Neural cell (in vitro differentiated cells): ENCODE data around the gene PLOD3.

ENCODE experiments used
- EZH2 ChIP-seq: fragments of 200-600, 300-800 bp; shearing (Covaris generic), sonication (generic); IDR thresholded peaks from 2 replicates; pipeline ENCODE4 v1.6.1; 2014; ENCODE audit warnings: antibody characterized with exemption, low read length, borderline replicate concordance, mild to moderate bottlenecking; ENCODE audit not compliant: insufficient read depth, poor library complexity, severe bottlenecking
- TF ChIP-seq, protein P1 (sequence below): fragments of 450-650 bp; IDR thresholded peaks from 2 replicates; pipeline ENCODE4 v1.5.1; 2014; ENCODE audit warnings: antibody characterized with exemption, mild to moderate bottlenecking, moderate library complexity; ENCODE audit not compliant: poor library complexity, severe bottlenecking
- TF ChIP-seq, protein P2 (sequence below): IDR thresholded peaks from 2 replicates; pipeline ENCODE4 v1.6.1; 2012; ENCODE audit warnings: borderline replicate concordance

DNA sequence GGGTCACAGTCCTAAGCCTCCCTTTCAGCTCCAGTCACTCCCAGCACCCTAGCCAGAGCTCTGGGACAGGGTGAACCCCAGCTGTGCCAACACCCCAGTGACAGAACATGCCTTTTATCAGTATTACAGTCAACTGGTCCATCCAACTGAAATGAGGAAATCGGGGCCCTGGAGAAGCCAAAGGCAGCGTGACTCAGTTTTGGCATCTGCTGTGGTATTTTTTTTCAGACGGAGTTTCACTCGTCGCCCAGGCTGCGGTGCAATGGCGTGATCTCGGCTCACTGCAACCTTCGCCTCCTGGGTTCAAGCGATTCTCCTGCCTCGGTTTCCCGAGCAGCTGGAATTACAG lies 23.6 kb upstream of the PLOD3 start:
- TF ChIP-seq, protein P1, sequence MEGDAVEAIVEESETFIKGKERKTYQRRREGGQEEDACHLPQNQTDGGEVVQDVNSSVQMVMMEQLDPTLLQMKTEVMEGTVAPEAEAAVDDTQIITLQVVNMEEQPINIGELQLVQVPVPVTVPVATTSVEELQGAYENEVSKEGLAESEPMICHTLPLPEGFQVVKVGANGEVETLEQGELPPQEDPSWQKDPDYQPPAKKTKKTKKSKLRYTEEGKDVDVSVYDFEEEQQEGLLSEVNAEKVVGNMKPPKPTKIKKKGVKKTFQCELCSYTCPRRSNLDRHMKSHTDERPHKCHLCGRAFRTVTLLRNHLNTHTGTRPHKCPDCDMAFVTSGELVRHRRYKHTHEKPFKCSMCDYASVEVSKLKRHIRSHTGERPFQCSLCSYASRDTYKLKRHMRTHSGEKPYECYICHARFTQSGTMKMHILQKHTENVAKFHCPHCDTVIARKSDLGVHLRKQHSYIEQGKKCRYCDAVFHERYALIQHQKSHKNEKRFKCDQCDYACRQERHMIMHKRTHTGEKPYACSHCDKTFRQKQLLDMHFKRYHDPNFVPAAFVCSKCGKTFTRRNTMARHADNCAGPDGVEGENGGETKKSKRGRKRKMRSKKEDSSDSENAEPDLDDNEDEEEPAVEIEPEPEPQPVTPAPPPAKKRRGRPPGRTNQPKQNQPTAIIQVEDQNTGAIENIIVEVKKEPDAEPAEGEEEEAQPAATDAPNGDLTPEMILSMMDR, result no peak
- TF ChIP-seq, protein P2, sequence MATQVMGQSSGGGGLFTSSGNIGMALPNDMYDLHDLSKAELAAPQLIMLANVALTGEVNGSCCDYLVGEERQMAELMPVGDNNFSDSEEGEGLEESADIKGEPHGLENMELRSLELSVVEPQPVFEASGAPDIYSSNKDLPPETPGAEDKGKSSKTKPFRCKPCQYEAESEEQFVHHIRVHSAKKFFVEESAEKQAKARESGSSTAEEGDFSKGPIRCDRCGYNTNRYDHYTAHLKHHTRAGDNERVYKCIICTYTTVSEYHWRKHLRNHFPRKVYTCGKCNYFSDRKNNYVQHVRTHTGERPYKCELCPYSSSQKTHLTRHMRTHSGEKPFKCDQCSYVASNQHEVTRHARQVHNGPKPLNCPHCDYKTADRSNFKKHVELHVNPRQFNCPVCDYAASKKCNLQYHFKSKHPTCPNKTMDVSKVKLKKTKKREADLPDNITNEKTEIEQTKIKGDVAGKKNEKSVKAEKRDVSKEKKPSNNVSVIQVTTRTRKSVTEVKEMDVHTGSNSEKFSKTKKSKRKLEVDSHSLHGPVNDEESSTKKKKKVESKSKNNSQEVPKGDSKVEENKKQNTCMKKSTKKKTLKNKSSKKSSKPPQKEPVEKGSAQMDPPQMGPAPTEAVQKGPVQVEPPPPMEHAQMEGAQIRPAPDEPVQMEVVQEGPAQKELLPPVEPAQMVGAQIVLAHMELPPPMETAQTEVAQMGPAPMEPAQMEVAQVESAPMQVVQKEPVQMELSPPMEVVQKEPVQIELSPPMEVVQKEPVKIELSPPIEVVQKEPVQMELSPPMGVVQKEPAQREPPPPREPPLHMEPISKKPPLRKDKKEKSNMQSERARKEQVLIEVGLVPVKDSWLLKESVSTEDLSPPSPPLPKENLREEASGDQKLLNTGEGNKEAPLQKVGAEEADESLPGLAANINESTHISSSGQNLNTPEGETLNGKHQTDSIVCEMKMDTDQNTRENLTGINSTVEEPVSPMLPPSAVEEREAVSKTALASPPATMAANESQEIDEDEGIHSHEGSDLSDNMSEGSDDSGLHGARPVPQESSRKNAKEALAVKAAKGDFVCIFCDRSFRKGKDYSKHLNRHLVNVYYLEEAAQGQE, result no peak
- TF ChIP-seq EZH2, result no peak
